A549 (cell line): ENCODE data around the gene CDK10. TPM values are rescaled to one million over a fixed set of nuclear protein-coding genes. Genes with fewer than 3 reads are reported as not detected.

Experiments
- ATAC-seq, 2 experiments: fragments of 200-7000 bp in 1 of 2; fragments of >200 bp in 1 of 2; cut with Nextera tagmentation in 1 of 2; cut with Tn5 transposase in 1 of 2; 3 replicates each; pipeline versions ENCODE4 v1.8.0 to v1.9.1; 2018 to 2020; ENCODE audit warnings: mild to moderate bottlenecking in 1 of 2, moderate library complexity in 1 of 2
- CTCF ChIA-PET: fragments of 300-600 bp; sonication (Branson Sonifier 250); formaldehyde crosslinking; extraction: SDS; loops from one replicate; lab custom pipeline; 2021; ENCODE audit warnings: antibody characterized with exemption, inconsistent platforms; lab: Yijun Ruan, JAX
- POLR2A ChIA-PET: fragments of 350-600 bp; formaldehyde crosslinking; extraction: SDS; loops from one replicate; lab custom pipeline; 2021; ENCODE audit warnings: antibody characterized with exemption, inconsistent platforms; lab: Yijun Ruan, JAX
- DNase-seq, 2 experiments: peaks; one replicate each; pipeline versions ENCODE4 v3.0.0 to v3.0.0-alpha.2; 2011 to 2016; ENCODE audit warnings: low read depth in 1 of 2, low spot score in 1 of 2
- FAIRE-seq: peaks from 2 replicates; lab custom pipeline; 2011; peaks lifted over from hg19 to GRCh38; lab: Jason Lieb, UNC
- H3K27ac ChIP-seq, 2 experiments: fragments of >200 bp; sonication (Bioruptor Twin); formaldehyde crosslinking; 3 replicates each; pipeline ENCODE4 v1.5.1; 2016 to 2017
- H3K4me1 ChIP-seq: fragments of >200 bp; sonication (Bioruptor Twin); formaldehyde crosslinking; 3 replicates; pipeline ENCODE4 v1.6.1; 2016
- H3K4me2 ChIP-seq: fragments of >200 bp; sonication (Bioruptor Twin); formaldehyde crosslinking; 3 replicates; pipeline ENCODE4 v1.6.1; 2016
- H3K4me3 ChIP-seq: fragments of >200 bp; sonication (Bioruptor Twin); formaldehyde crosslinking; 3 replicates; pipeline ENCODE4 v1.5.1; 2016
- H3K9me3 ChIP-seq: fragments of >200 bp; sonication (Bioruptor Twin); formaldehyde crosslinking; 3 replicates; pipeline ENCODE4 v1.6.1; 2016
- ATOH8 ChIP-seq: fragments of 250-450 bp; sonication (Bioruptor Pico); IDR thresholded peaks from 2 replicates; pipeline ENCODE4 v1.5.0; 2020; ENCODE audit warnings: low read depth, mild to moderate bottlenecking, moderate library complexity
- BCL3 ChIP-seq: fragments of >200 bp; sonication (Bioruptor Twin); formaldehyde crosslinking; IDR thresholded peaks from 3 replicates; pipeline ENCODE4 v1.6.1; 2016
- E2F6 ChIP-seq: IDR thresholded peaks from 2 replicates; pipeline ENCODE4 v1.6.1; 2012; ENCODE audit warnings: low read depth, borderline replicate concordance
- EHF ChIP-seq: fragments of 250-450 bp; sonication (Bioruptor Pico); IDR thresholded peaks from 2 replicates; pipeline ENCODE4 v1.5.0; 2020; ENCODE audit warnings: mild to moderate bottlenecking
- ESRRA ChIP-seq: fragments of 150-350 bp; IDR thresholded peaks from 2 replicates; pipeline ENCODE4 v1.6.1; 2014; ENCODE audit warnings: mild to moderate bottlenecking, low read length, borderline replicate concordance
- FOSL2 ChIP-seq, 2 experiments: fragments of 450-650 bp in 1 of 2; fragments of >200 bp in 1 of 2; sonication (Bioruptor Twin) in 1 of 2; formaldehyde crosslinking; IDR thresholded peaks; 2 replicates each; pipeline versions ENCODE4 v1.5.0 to v1.6.1; 2016 to 2020; ENCODE audit warnings: mild to moderate bottlenecking in 1 of 2, moderate library complexity in 1 of 2
- FOXS1 ChIP-seq: fragments of 250-450 bp; sonication (Bioruptor Pico); IDR thresholded peaks from 2 replicates; pipeline ENCODE4 v1.5.0; 2020; ENCODE audit warnings: mild to moderate bottlenecking, moderate library complexity
- HDAC2 ChIP-seq: fragments of 200-600 bp; sonication (generic); IDR thresholded peaks from 2 replicates; pipeline ENCODE4 v1.6.1; 2016
- HMGXB4 ChIP-seq: fragments of 250-450 bp; sonication (Bioruptor Pico); IDR thresholded peaks from 2 replicates; pipeline ENCODE4 v1.5.0; 2021; ENCODE audit warnings: mild to moderate bottlenecking, moderate library complexity, borderline replicate concordance
- HOXB13 ChIP-seq: fragments of 250-450 bp; sonication (Bioruptor Pico); IDR thresholded peaks from 2 replicates; pipeline ENCODE4 v1.5.0; 2020; ENCODE audit warnings: low read depth, mild to moderate bottlenecking, moderate library complexity
- HOXB5 ChIP-seq: fragments of 250-450 bp; sonication (Bioruptor Pico); IDR thresholded peaks from 2 replicates; pipeline ENCODE4 v1.5.0; 2020; ENCODE audit warnings: mild to moderate bottlenecking, moderate library complexity
- JUN ChIP-seq, 2 experiments: fragments of >200 bp; sonication (Bioruptor Twin); formaldehyde crosslinking; IDR thresholded peaks; 2 replicates in 1 of 2; 3 replicates in 1 of 2; pipeline ENCODE4 v1.6.1; 2016 to 2017
- JUNB ChIP-seq: fragments of >200 bp; sonication (Bioruptor Twin); formaldehyde crosslinking; IDR thresholded peaks from 2 replicates; pipeline ENCODE4 v1.6.1; 2016
- KDM5A ChIP-seq: fragments of 200-600 bp; sonication (generic); IDR thresholded peaks from 2 replicates; pipeline ENCODE4 v1.6.1; 2016; ENCODE audit warnings: antibody characterized with exemption, mild to moderate bottlenecking
- MAFK ChIP-seq: fragments of 450-650 bp; IDR thresholded peaks from 2 replicates; pipeline ENCODE4 v1.6.1; 2014; ENCODE audit not compliant: partially characterized antibody
- MAX ChIP-seq: IDR thresholded peaks from 2 replicates; pipeline ENCODE4 v1.6.1; 2012
- MYC ChIP-seq: IDR thresholded peaks from 2 replicates; pipeline ENCODE4 v1.6.1; 2012; ENCODE audit warnings: mild to moderate bottlenecking, inconsistent platforms, low read length, improper control_type of control experiment, borderline replicate concordance
- PBX3 ChIP-seq: IDR thresholded peaks from 2 replicates; pipeline ENCODE4 v1.6.1; 2012
- PHF8 ChIP-seq: fragments of 200-600 bp; sonication (generic); IDR thresholded peaks from 2 replicates; pipeline ENCODE4 v1.6.1; 2016; ENCODE audit warnings: low read depth, mild to moderate bottlenecking, antibody characterized with exemption, moderate library complexity, borderline replicate concordance
- POLR2A ChIP-seq: IDR thresholded peaks from 2 replicates; pipeline ENCODE4 v1.6.1; 2012; ENCODE audit warnings: mild to moderate bottlenecking, low read length
- RFX5 ChIP-seq: fragments of 450-650 bp; IDR thresholded peaks from 2 replicates; pipeline ENCODE4 v1.7.1; 2014; ENCODE audit warnings: antibody characterized with exemption, mild to moderate bottlenecking, moderate library complexity
- TFCP2L1 ChIP-seq: fragments of 250-450 bp; sonication (Bioruptor Pico); IDR thresholded peaks from 2 replicates; pipeline ENCODE4 v1.5.0; 2021; ENCODE audit warnings: mild to moderate bottlenecking
- TP53 ChIP-seq: fragments of 250-450 bp; sonication (Bioruptor Pico); IDR thresholded peaks from 2 replicates; pipeline ENCODE4 v1.5.0; 2021; ENCODE audit warnings: mild to moderate bottlenecking, moderate library complexity
- ZFP36 ChIP-seq: fragments of 450-650 bp; IDR thresholded peaks from 2 replicates; pipeline ENCODE4 v1.6.1; 2014; ENCODE audit warnings: borderline replicate concordance; ENCODE audit not compliant: partially characterized antibody
- WGBS: methylation state at CpG from one replicate; pipeline ENCODE4 v1.1.6; 2017; ENCODE audit errors: missing lambda C conversion rate; 5-methylcytosine and 5-hydroxymethylcytosine counted together
- polyA minus RNA-seq: library from RNA; depleted of rRNA, polyadenylated mRNA; stranded (reverse); fragments of >200 nt; gene quantifications from 2 replicates; pipeline ENCODE4 v1.2.3, GENCODE V29; 2011; rRNA and poly(A)+ RNA removed
- polyA plus RNA-seq, 4 experiments: library from polyadenylated mRNA; depleted of rRNA in 3 of 4; stranded (reverse); fragments of >200 nt; fragmentation: RNase III in 1 of 4; extraction: RNeasy Plus Mini Kit Qiagen cat#74134 plus additional on column Dnase treatment in 1 of 4; gene quantifications; 2 replicates in 3 of 4; 3 replicates in 1 of 4; pipeline ENCODE4 v1.2.3, GENCODE V29; 2011 to 2017

CDK10 gene
- polyA plus RNA-seq (2011; rRNA removed) (35.9 and 40.2 TPM in 2 replicates), polyA plus RNA-seq (2017; fragmentation: RNase III; extraction: RNeasy Plus Mini Kit Qiagen cat#74134 plus additional on column Dnase treatment) (52.9 to 99.8 TPM (median 55.3 TPM) in 3 replicates), polyA minus RNA-seq (31.9 and 35.3 TPM in 2 replicates)
- polyA plus RNA-seq (2012; cell fraction: cytosol; rRNA removed) = 47.9 and 59.3 TPM in 2 replicates
- 316 and 339 TPM in 2 replicates for polyA plus RNA-seq (2012; cell fraction: nucleus; rRNA removed)

GRCh38 chr16:89686520-89687091 is at the start of gene CDK10:
Gene CDK10, plus strand, starts transcription at chr16:89686689. Its CDS starts 22 bp downstream, at chr16:89686711.
- ChIA-PET CTCF (interaction anchor here (0.9 to 2.3 kb wide), 4 partner anchors 13 to 71 kb away, joined by 3 to 12 read pairs (median 6); no protein-coding TSS in a partner anchor), POLR2A (interaction anchor here (0.6 to 1.5 kb wide), 14 partner anchors 10 to 236 kb away, joined by 3 to 26 read pairs (median 5); partner anchors contain the start of genes CHMP1A, SPATA2L and SPATA33)

More at GRCh38 chr16:89686520-89687091, at the start of gene CDK10:
- Histone ChIP-seq H3K4me3 (peak within 1 kb of the TSS; percentile 70), H3K4me1 (peaks cover 11% of the 10 kb centered on the region), H3K4me2 (peak within 1 kb of the TSS; percentile 91), H3K9me3 (peaks cover 9% of the 10 kb centered on the region), H3K27ac (peak within 1 kb of the TSS; percentile 96 to 99)
- TF ChIP-seq KDM5A (peak; percentile 66), ATOH8 (CRISPR knock-in tag) (peak; percentile 89), PBX3 (0 out of 2 replicates have a peak, but pooled peaks have one; percentile 25), PHF8 (peak; percentile 88; the same call in 1 of the 2 replicates), JUNB (no peak), HOXB13 (CRISPR knock-in tag) (peak; percentile 84), MAFK (no peak), HDAC2 (no peak), FOXS1 (peak; percentile 85; the same call in 1 of the 2 replicates), ESRRA (no peak), HMGXB4 (peak; percentile 65; the same call in 1 of the 2 replicates), ZFP36 (no peak), POLR2A (peak; percentile 93), TP53 (CRISPR knock-in tag) (peak; percentile 86), FOSL2 (IDR thresholded peaks at IDR 0.05) (no peak), FOSL2 (CRISPR knock-in tag; IDR thresholded peaks at IDR 0.05) (peak; percentile 30; the same call in 1 of the 2 replicates), MAX (peak; percentile 88), HOXB5 (peak; percentile 92), MYC (0 out of 2 replicates have a peak, but pooled peaks have one; percentile 60), BCL3 (peak; percentile 95), TFCP2L1 (CRISPR knock-in tag) (peak; percentile 88; the same call in 1 of the 2 replicates), JUN (IDR thresholded peaks at IDR 0.05) (peak; percentile 89 to 95), EHF (CRISPR knock-in tag) (peak; percentile 72), RFX5 (no peak), E2F6 (peak; percentile 98)
- 0% methylated on average over 23 of the region's 67 CpGs for WGBS
- peak; percentile 87 to 89 for DNase-seq
- peak; percentile 81 to 89 for ATAC-seq
- FAIRE-seq = peak; percentile 39
